ENCODE data around the gene PSMB3.

PSMB3 gene

DNA sequence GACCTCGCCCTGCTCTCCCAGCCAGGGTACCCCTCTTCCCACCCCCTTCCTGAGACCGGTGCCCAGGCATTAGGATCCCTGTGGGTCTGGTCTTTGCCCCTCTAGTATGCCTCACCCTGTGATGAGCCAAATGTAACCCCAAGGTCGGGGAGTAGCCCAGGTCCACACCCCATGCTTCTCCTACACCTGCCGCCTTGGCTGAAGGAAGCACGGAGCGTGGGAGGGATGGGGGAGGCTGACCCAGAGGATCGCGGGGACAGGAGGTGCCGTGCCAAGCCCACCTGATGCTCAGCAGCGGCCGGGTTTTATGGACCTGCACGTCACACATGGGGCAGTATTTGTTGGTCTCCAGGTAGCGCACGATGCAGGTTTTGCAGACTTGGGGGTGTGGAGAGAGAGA, 13.2 kb upstream of the PSMB3 start:
- Histone ChIP-seq H3K4me1 (ENCODE audit: insufficient read depth, insufficient read length) (peaks cover 30% of the 10 kb centered on the region), H3K36me3 (ENCODE audit: insufficient read depth, insufficient read length, low read length) (peaks cover 67% of the 10 kb centered on the region), H3K27me3 (ENCODE audit: insufficient read depth, insufficient read length) (no peaks in the 10 kb centered on the region), H3K9ac (ENCODE audit: insufficient read length, low read depth) (no peak overlapping the region), H3K4me3 (ENCODE audit: insufficient read length, low read depth) (no peak overlapping the region), H3K9me3 (ENCODE audit: insufficient read depth, low read length) (no peaks in the 10 kb centered on the region)
- DNase-seq (ENCODE audit: low read depth, low spot score): no peak
- no peak for TF ChIP-seq SUZ12 (IDR thresholded peaks at IDR 0.05; ENCODE audit: extremely low read depth, insufficient read depth, insufficient read length)
- no peak for TF ChIP-seq ZNF274 (IDR thresholded peaks at IDR 0.05; ENCODE audit: low read depth, low read length)
- TF ChIP-seq YY1 (IDR thresholded peaks at IDR 0.05; ENCODE audit: insufficient read depth, insufficient read length): no peak

DNA sequence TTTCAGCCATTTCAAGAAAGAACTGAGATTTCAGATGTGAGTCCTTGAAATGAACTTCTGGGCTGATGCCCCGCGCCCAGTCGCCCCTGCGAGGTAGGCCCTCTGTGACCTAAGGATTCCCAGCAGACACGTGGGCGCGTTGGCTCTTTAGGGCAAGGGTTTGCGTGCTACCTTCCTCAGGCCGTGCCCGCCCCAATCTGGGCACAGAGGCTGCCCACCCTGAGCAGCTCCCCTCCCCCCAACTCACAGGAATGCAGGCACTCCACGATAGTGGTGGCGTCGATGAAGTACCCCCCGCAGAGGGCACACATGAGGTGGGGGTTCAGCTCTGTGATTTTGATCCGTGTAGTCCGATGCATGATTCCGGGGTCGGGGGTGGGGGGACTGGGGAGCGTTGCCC, 12.5 kb upstream of the PSMB3 start:
- H3K9ac ChIP-seq (ENCODE audit: insufficient read length, low read depth): no peak overlapping the region
- H3K4me3 ChIP-seq (ENCODE audit: insufficient read length, low read depth): no peak overlapping the region
- no peak for DNase-seq (ENCODE audit: low read depth, low spot score)
- no peak for TF ChIP-seq ZNF274 (IDR thresholded peaks at IDR 0.05; ENCODE audit: low read depth, low read length)
- TF ChIP-seq SUZ12 (IDR thresholded peaks at IDR 0.05; ENCODE audit: extremely low read depth, insufficient read depth, insufficient read length): no peak
- TF ChIP-seq YY1 (IDR thresholded peaks at IDR 0.05; ENCODE audit: insufficient read depth, insufficient read length): no peak
- no peaks in the 10 kb centered on the region for H3K27me3 ChIP-seq (ENCODE audit: insufficient read depth, insufficient read length)
- H3K36me3 ChIP-seq (ENCODE audit: insufficient read depth, insufficient read length, low read length): peaks cover 63% of the 10 kb centered on the region
- H3K9me3 ChIP-seq (ENCODE audit: insufficient read depth, low read length): no peaks in the 10 kb centered on the region
- H3K4me1 ChIP-seq (ENCODE audit: insufficient read depth, insufficient read length): peaks cover 28% of the 10 kb centered on the region

DNA sequence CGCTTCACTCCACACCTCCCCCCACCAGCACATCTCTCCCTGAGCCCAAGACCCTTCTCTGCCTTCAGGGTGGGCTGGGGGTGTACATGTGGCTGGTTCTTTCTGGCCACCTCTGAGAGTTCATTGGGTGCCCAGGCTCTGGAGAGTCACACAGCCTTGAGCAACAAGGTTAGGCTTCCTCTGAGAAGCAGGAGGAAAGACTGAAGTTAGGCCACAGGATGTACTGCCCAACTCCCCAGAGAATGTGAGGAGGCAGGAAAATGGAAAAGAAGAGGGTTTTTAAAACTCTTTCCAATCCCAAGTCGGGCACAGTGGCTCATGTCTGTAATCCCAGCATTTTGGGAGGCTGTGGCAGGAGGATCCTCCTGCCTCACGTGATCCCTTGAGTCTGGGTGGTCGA, 11.7 kb upstream of the PSMB3 start:
- Histone ChIP-seq H3K27me3 (ENCODE audit: insufficient read depth, insufficient read length) (no peaks in the 10 kb centered on the region), H3K9me3 (ENCODE audit: insufficient read depth, low read length) (no peaks in the 10 kb centered on the region), H3K36me3 (ENCODE audit: insufficient read depth, insufficient read length, low read length) (peaks cover 60% of the 10 kb centered on the region), H3K9ac (ENCODE audit: insufficient read length, low read depth) (no peak overlapping the region), H3K4me3 (ENCODE audit: insufficient read length, low read depth) (no peak overlapping the region), H3K4me1 (ENCODE audit: insufficient read depth, insufficient read length) (peaks cover 23% of the 10 kb centered on the region)
- DNase-seq (ENCODE audit: low read depth, low spot score): no peak
- TF ChIP-seq SUZ12 (IDR thresholded peaks at IDR 0.05; ENCODE audit: extremely low read depth, insufficient read depth, insufficient read length) (no peak), YY1 (IDR thresholded peaks at IDR 0.05; ENCODE audit: insufficient read depth, insufficient read length) (no peak), ZNF274 (IDR thresholded peaks at IDR 0.05; ENCODE audit: low read depth, low read length) (no peak)

DNA sequence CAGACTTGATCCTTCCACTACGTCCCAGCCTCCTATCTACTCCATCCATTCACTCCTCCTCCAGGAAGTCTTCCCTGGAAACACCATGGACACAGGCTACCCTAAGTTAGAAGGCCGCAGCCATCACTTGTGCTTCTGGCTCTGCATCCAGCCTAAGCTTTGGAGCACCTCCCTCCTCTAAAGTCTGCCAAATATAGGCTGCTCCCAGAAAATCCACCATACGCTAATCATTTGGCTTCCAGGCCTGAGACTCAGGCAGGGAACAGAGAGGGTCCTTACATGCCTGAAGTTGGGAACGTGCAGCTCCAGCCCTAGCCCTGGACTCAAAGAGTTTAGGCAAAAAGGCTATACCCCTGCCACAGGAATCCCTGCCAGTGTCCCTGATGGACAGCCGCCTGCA, 11.1 kb upstream of the PSMB3 start:
- Histone ChIP-seq H3K4me1 (ENCODE audit: insufficient read depth, insufficient read length) (peaks cover 29% of the 10 kb centered on the region), H3K4me3 (ENCODE audit: insufficient read length, low read depth) (no peak overlapping the region), H3K9ac (ENCODE audit: insufficient read length, low read depth) (peak overlapping the region; percentile 47), H3K27me3 (ENCODE audit: insufficient read depth, insufficient read length) (no peaks in the 10 kb centered on the region), H3K36me3 (ENCODE audit: insufficient read depth, insufficient read length, low read length) (peaks cover 60% of the 10 kb centered on the region), H3K9me3 (ENCODE audit: insufficient read depth, low read length) (no peaks in the 10 kb centered on the region)
- no peak for DNase-seq (ENCODE audit: low read depth, low spot score)
- no peak for TF ChIP-seq SUZ12 (IDR thresholded peaks at IDR 0.05; ENCODE audit: extremely low read depth, insufficient read depth, insufficient read length)
- TF ChIP-seq YY1 (IDR thresholded peaks at IDR 0.05; ENCODE audit: insufficient read depth, insufficient read length): no peak
- TF ChIP-seq ZNF274 (IDR thresholded peaks at IDR 0.05; ENCODE audit: low read depth, low read length): no peak

DNA sequence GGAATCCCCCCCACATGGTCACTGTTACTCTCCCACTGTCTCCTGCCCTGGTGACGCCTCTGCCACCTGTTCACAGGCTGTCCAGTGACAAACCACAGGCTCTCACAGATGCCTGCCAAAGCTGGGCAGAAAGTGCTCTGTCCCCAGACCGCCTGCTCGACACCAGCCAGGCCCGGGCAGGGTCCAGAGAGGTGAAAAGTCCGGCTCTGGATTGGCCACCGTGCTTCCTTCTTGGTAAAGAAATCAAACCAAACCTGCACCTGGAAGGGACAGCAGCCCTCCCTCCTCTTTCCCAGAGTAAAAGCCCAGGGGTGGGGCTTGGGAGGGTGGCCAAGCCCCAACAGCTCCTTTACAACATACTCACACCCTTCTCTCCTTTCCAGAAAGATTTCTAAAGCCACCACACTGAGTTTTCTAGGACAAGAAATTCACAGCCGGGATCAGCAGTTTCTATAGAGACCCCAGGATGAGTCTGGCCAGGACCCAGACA, 10.6 kb upstream of the PSMB3 start:
- DNase-seq (ENCODE audit: low read depth, low spot score): no peak
- TF ChIP-seq YY1 (IDR thresholded peaks at IDR 0.05; ENCODE audit: insufficient read depth, insufficient read length) (no peak), SUZ12 (IDR thresholded peaks at IDR 0.05; ENCODE audit: extremely low read depth, insufficient read depth, insufficient read length) (no peak), ZNF274 (IDR thresholded peaks at IDR 0.05; ENCODE audit: low read depth, low read length) (no peak)
- no peaks in the 10 kb centered on the region for H3K27me3 ChIP-seq (ENCODE audit: insufficient read depth, insufficient read length)
- no peak overlapping the region for H3K4me3 ChIP-seq (ENCODE audit: insufficient read length, low read depth)
- H3K36me3 ChIP-seq (ENCODE audit: insufficient read depth, insufficient read length, low read length): peaks cover 57% of the 10 kb centered on the region
- peak overlapping the region; percentile 47 for H3K9ac ChIP-seq (ENCODE audit: insufficient read length, low read depth)
- no peaks in the 10 kb centered on the region for H3K9me3 ChIP-seq (ENCODE audit: insufficient read depth, low read length)
- peaks cover 31% of the 10 kb centered on the region for H3K4me1 ChIP-seq (ENCODE audit: insufficient read depth, insufficient read length)

DNA sequence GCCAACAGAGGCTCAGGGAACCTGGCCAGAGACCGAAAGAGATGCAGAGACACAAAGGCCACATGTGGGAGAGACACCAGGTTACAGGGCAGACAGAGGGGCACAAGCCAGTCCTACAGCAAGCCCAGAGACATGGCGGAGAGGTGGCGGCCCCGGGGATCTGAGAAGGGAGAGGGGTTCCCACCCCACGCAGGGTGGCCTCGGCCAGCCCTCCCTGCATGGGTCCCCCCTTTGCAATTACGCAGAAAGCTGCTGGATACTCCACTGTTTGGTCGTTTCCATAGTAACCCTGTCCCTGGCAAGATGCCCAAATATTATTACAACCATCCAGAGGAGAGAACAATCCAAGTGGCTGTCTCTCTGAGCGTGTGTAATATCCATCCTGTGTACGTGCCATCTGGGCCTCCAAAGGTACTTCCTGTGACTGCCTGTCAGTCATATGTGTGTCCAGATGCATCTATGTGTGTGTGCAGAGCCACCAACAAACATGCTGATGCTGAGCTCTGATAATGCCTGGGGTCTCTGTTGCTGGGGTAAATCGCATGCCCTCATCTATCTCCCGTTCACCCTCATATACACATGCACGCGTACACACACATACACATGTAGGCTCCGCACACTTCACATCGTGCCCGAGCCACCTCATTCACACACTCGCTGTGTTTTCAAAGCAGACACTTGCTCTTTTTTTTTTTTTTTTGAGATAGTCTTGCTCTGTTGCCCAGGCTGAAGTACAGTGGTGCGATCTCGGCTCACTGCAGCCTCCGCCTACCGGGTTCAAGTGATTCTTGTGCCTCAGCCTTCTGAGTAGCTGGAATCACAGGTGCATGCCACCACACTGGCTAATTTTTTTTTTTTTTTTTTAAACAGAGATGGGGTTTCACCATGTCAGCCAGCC, 9.9 kb upstream of the PSMB3 start:
- Histone ChIP-seq H3K9me3 (ENCODE audit: insufficient read depth, low read length) (no peaks in the 10 kb centered on the region), H3K36me3 (ENCODE audit: insufficient read depth, insufficient read length, low read length) (peaks cover 51% of the 10 kb centered on the region), H3K4me1 (ENCODE audit: insufficient read depth, insufficient read length) (peaks cover 31% of the 10 kb centered on the region), H3K9ac (ENCODE audit: insufficient read length, low read depth) (no peak overlapping the region), H3K27me3 (ENCODE audit: insufficient read depth, insufficient read length) (no peaks in the 10 kb centered on the region), H3K4me3 (ENCODE audit: insufficient read length, low read depth) (no peak overlapping the region)
- DNase-seq (ENCODE audit: low read depth, low spot score): no peak
- TF ChIP-seq YY1 (IDR thresholded peaks at IDR 0.05; ENCODE audit: insufficient read depth, insufficient read length): no peak
- TF ChIP-seq SUZ12 (IDR thresholded peaks at IDR 0.05; ENCODE audit: extremely low read depth, insufficient read depth, insufficient read length): no peak
- no peak for TF ChIP-seq ZNF274 (IDR thresholded peaks at IDR 0.05; ENCODE audit: low read depth, low read length)

DNA sequence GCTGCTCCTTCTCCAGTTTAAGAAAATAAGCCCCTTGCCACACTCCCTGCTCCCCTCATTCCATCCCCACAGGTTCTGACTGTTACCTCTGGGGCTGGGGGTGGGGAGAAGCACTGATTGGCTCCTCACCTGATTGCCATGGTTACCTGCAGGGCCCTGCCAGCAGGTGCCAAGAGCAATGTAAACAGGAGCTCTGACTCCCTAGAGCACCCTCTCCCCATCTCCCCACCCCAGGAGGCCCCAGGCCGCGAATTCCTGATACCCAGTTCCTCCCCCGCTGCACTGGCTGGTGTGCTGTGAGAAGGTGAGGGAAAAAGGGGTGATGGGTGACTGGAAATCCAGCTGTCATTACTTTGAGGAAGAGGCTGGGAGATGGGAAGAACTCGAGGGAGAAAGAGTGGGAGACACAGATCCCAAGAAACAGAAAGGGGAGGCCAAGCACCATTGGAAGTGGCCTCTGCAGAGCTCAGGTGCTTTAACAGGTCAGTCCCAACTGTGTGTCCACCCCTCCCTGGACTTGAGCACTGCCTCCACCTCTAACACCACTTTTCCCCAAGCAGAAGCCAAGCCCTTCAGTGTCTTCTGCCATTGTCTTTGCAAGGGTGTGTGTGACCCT, 8.9 kb upstream of the PSMB3 start:
- Histone ChIP-seq H3K4me3 (ENCODE audit: insufficient read length, low read depth) (no peak overlapping the region), H3K27me3 (ENCODE audit: insufficient read depth, insufficient read length) (no peaks in the 10 kb centered on the region), H3K9me3 (ENCODE audit: insufficient read depth, low read length) (no peaks in the 10 kb centered on the region), H3K4me1 (ENCODE audit: insufficient read depth, insufficient read length) (peaks cover 31% of the 10 kb centered on the region), H3K9ac (ENCODE audit: insufficient read length, low read depth) (peak overlapping the region; percentile 44), H3K36me3 (ENCODE audit: insufficient read depth, insufficient read length, low read length) (peaks cover 42% of the 10 kb centered on the region)
- TF ChIP-seq ZNF274 (IDR thresholded peaks at IDR 0.05; ENCODE audit: low read depth, low read length) (no peak), YY1 (IDR thresholded peaks at IDR 0.05; ENCODE audit: insufficient read depth, insufficient read length) (no peak), SUZ12 (IDR thresholded peaks at IDR 0.05; ENCODE audit: extremely low read depth, insufficient read depth, insufficient read length) (no peak)
- no peak for DNase-seq (ENCODE audit: low read depth, low spot score)
